Measurements from ENCODE around the gene RUNX3.

Gene RUNX3

GRCh38 chr1:24915816-24916602 lies 14.1 kb downstream of the RUNX3 start:
- Histone ChIP-seq H3K27ac (ENCODE audit: extremely low read depth, low read depth, low read length) (no peak overlapping the region), H3K36me3 (ENCODE audit: control insufficient read depth in 2 of 2, insufficient read depth in 1 of 2, low read length in 2 of 2) (no peaks in the 10 kb centered on the region; a peak in 1 of 3 replicates), H3K4me3 (ENCODE audit: low read depth, low read length) (no peak overlapping the region), H3K4me1 (ENCODE audit: control insufficient read depth, insufficient read depth, low read length) (no peaks in the 10 kb centered on the region), H3K9me3 (ENCODE audit: control insufficient read depth, insufficient read depth, low read depth, low read length) (no peaks in the 10 kb centered on the region)
- ChIA-PET CTCF (no interaction called here), POLR2A (no interaction called here)
- TF ChIP-seq CTCF (tag by site-specific recombination; IDR thresholded peaks at IDR 0.05) (no peak), SP2 (tag by site-specific recombination; IDR thresholded peaks at IDR 0.05) (no peak), ZNF830 (tag by site-specific recombination; IDR thresholded peaks at IDR 0.05; ENCODE audit: low read depth) (no peak), PRDM6 (tag by site-specific recombination; IDR thresholded peaks at IDR 0.05) (no peak), ZNF792 (tag by site-specific recombination; IDR thresholded peaks at IDR 0.05) (no peak), ZNF157 (tag by site-specific recombination; IDR thresholded peaks at IDR 0.05) (no peak), ZIC2 (tag by site-specific recombination; IDR thresholded peaks at IDR 0.05) (peak; percentile 27; the same call in 1 of the 2 replicates), YY2 (tag by site-specific recombination; IDR thresholded peaks at IDR 0.05) (no peak), ZNF155 (tag by site-specific recombination; IDR thresholded peaks at IDR 0.05) (no peak), ZNF221 (tag by site-specific recombination; IDR thresholded peaks at IDR 0.05; ENCODE audit: borderline replicate concordance) (no peak), ZNF354C (tag by site-specific recombination; IDR thresholded peaks at IDR 0.05; ENCODE audit: borderline replicate concordance, low read depth) (no peak), BCL11B (tag by site-specific recombination; IDR thresholded peaks at IDR 0.05; ENCODE audit: low read depth) (no peak), EGR2 (tag by site-specific recombination; IDR thresholded peaks at IDR 0.05; ENCODE audit: low read depth) (no peak), GLIS1 (tag by site-specific recombination; IDR thresholded peaks at IDR 0.05) (peak; percentile 48; the same call in 1 of the 2 replicates), SETDB1 (IDR thresholded peaks at IDR 0.05; ENCODE audit: insufficient read length, low read length) (no peak)

- no peak overlapping the region for H3K27ac ChIP-seq (ENCODE audit: extremely low read depth, low read depth, low read length)
- H3K4me3 ChIP-seq (ENCODE audit: low read depth, low read length) = no peak overlapping the region
- no peaks in the 10 kb centered on the region; a peak in 1 of 3 replicates for H3K36me3 ChIP-seq (ENCODE audit: control insufficient read depth in 2 of 2, insufficient read depth in 1 of 2, low read length in 2 of 2)
- CTCF ChIA-PET = interaction anchor here (0.7 kb wide), 1 partner anchor 64 kb away, joined by 3 read pairs; no protein-coding TSS in a partner anchor
- no peaks in the 10 kb centered on the region for H3K4me1 ChIP-seq (ENCODE audit: control insufficient read depth, insufficient read depth, low read length)
- H3K9me3 ChIP-seq (ENCODE audit: control insufficient read depth, insufficient read depth, low read depth, low read length) = no peaks in the 10 kb centered on the region
- POLR2A ChIA-PET = no interaction called here
- TF ChIP-seq ZNF707 (tag by site-specific recombination; IDR thresholded peaks at IDR 0.05) (no peak), ZFP69B (tag by site-specific recombination; IDR thresholded peaks at IDR 0.05) (no peak), ZNF654 (tag by site-specific recombination; IDR thresholded peaks at IDR 0.05; ENCODE audit: low read depth) (no peak), ZEB2 (tag by site-specific recombination; IDR thresholded peaks at IDR 0.05) (no peak), ZNF561 (tag by site-specific recombination; IDR thresholded peaks at IDR 0.05; ENCODE audit: borderline replicate concordance) (no peak), ZBTB8A (tag by site-specific recombination; IDR thresholded peaks at IDR 0.05) (0 out of 2 replicates have a peak, but pooled peaks have one; percentile 20), ZNF624 (tag by site-specific recombination; IDR thresholded peaks at IDR 0.05) (no peak), FEZF1 (tag by site-specific recombination; IDR thresholded peaks at IDR 0.05) (peak; percentile 35; the same call in 1 of the 2 replicates), ZXDB (tag by site-specific recombination; IDR thresholded peaks at IDR 0.05) (no peak), AEBP2 (tag by site-specific recombination; IDR thresholded peaks at IDR 0.05; ENCODE audit: borderline replicate concordance) (no peak), GLIS1 (tag by site-specific recombination; IDR thresholded peaks at IDR 0.05) (peak; percentile 100), ZIC2 (tag by site-specific recombination; IDR thresholded peaks at IDR 0.05) (peak; percentile 99), ZSCAN23 (tag by site-specific recombination; IDR thresholded peaks at IDR 0.05) (no peak), ZSCAN30 (tag by site-specific recombination; IDR thresholded peaks at IDR 0.05) (no peak), ZNF423 (tag by site-specific recombination; IDR thresholded peaks at IDR 0.05) (peak; percentile 85), ZBTB6 (tag by site-specific recombination; IDR thresholded peaks at IDR 0.05) (no peak)
These were observed 15.6 kb downstream of the RUNX3 start for GRCh38 chr1:24914226-24915069.

Measured in HEK293 (cell line).